ENCODE results near the gene KBTBD6.
"Not testable (repeated sequence)": the region's sequence is repeated elsewhere in the genome, so short reads cannot be mapped to it uniquely, and the experiment has no call there.

Gene KBTBD6

DNA sequence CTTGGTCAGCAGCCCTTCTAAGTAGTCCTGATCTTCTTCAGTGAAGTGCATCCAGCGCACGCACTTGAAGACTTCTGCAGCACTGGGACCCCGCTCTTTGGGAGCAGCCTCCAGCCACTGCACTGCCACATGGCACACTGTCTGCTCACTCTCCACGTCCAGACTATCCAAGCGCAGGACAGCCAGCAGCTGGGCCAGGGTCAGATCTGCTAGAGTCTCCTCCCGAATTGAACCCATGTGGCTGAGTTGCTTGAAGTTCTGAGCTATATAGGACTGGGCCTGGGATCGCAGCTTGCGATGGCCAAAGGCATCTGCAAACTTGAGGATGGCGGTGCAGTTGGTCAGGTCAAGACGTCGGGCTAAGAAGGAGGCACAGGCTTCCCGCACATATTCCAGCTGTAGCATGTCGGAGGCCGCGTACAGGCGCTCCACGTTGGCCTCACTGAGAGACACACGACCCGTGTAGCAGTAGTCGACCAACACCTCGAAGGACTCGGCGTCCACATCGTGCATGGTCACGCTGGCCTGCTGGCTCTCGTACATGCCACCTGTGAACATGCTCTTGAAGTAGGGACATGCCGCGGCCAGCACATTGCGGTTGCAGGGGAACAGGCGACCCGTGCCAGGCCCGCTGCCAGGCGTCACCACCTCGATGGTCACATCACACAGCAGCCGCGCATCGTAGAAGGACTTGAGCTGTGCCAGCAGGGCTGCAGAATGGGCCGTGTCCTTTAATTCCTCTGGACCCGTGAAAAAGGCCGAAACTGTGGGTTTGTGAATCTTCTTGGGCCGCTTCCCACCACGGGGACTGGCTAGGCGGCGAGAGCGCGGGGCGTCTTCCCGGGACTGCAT lies 716 bp downstream of the KBTBD6 start:
- DNase-seq (ENCODE audit: low spot score), result not testable (repeated sequence)

GRCh38 chr13:41131189-41131588 lies 1.4 kb downstream of the KBTBD6 start:
- DNase-seq (ENCODE audit: low spot score), result not testable (repeated sequence)

DNA sequence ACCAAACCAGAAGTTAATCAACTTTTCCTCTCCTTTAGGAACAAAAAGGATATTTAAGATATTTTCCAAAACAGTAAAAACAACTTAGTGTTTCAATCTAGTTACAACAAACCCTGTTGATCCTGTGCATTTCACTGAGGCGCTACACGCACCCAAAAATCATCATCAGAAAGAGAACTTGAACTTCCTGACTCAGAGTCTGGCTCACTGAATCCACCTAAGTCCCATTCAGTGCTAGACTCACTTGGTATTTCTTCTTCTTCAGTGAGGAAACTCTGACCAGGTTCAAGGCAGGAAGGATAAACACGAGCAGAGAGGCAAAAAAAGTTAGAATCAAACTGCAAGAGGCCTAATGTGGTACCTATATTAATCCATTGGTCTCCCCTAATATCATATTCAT lies 2.2 kb downstream of the KBTBD6 start:
- DNase-seq (ENCODE audit: low spot score), result no peak

GRCh38 chr13:41127701-41128100 lies 4.9 kb downstream of the KBTBD6 start:
- no peak for DNase-seq (ENCODE audit: low spot score)

DNA sequence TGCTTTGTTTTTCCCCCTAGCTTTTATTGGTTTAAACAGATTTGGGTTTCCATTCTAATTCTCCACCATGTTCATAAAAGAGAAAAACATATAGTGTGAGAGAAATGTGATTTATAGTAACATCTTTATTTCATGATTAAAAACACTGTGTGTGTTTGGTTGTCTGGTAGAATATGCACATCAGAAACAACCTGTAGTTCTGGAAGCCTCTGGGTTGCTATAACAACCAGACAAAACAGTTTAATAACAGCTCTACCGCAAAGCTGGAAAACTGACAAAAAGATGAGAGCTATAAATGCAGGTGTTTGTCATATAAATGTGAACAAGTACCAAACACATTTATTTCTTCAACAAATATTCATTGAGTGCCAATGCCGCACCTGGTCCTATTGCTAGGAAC lies 9.8 kb downstream of the KBTBD6 start:
- DNase-seq (ENCODE audit: low spot score), result no peak

GRCh38 chr13:41117869-41118268 lies 14.7 kb downstream of the KBTBD6 start:
- DNase-seq (ENCODE audit: low spot score), result no peak

- DNase-seq (ENCODE audit: low spot score), result no peak
Measured at GRCh38 chr13:41111454-41111853, 21.1 kb downstream of the KBTBD6 start.

DNA sequence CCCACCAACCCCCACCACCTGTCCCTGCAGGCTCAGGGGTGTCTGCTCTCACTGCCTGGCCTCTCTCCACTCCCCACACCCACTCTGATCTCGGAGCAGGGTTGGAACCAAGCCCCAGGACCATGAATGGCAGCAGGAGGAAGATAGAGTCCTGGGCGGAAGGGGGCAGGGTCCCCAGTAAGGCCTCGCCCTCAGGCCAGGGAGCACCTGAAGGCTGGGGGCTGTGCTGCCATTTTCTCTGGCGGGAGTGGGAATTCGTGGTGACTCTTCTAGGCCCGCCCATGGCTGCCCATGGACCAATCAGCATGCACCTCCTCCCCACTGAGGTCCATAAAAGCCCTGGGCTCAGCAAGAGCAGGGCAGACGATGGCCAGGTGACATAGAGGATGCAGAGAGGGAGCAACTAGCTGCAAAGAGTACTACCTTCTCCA lies 25.0 kb downstream of the KBTBD6 start:
- no peak for DNase-seq (ENCODE audit: low spot score)

DNA sequence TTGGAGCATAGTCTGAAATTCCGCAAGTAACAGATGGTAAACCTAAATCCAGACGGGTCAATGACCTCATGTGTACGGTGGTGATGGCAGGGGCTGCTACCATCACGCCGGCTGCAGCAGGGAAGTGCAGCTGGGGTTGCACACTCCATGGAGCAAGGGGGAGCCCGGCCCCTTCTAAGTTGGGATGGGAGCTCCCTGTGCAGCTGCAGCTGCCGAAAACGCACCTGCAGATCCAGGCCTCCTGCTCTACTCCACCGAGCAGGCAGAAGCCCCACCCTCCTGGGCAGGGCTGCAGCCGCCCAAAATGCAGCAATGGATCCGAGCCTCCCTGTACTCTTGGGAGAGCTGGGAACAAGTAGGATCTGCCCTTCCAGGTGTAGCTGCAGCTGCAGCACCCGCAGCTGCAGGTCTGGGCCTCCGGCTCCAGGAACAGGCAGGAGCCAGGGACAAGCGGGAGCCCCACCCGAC lies 25.5 kb downstream of the KBTBD6 start:
- no peak for DNase-seq (ENCODE audit: low spot score)

GRCh38 chr13:41099986-41100385 lies 32.6 kb downstream of the KBTBD6 start:
- DNase-seq (ENCODE audit: low spot score), result no peak

DNA sequence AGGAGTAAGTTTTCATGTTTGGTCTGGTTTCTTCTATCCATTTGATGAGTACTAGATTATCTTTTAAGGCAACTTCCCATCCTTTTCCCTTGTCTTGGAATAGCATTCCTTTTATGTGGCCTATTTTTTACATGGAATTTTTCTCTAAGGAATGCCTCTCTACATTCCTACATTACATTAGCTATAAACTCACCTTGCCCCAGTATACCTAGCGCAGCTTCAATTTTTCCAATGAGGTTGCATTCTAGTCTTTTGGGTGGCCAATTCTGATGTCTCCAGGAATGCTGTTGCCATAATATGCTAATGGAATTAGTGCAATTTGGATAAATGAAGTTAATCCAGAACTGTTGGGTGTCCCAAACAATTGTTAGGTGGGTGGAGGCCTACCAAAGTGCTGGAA lies 33.8 kb downstream of the KBTBD6 start:
- no peak for DNase-seq (ENCODE audit: low spot score)

DNA sequence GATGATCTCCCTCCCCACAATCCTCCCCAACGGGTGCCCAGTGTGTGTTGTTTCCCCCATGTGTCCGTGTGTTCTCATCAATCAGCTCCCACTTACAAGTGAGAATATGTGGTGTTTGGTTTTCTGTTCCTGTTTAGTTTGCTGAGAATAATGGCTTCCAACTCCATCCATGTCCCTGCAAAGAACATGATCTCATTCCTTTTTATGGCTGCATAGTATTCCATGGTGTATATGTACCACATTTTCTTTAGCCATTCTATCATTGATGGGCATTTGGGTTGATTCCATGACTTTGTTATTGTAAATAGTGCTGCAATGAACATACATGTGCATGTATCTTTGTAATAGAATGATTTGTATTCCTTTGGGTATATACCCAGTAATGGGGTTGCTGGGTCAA lies 36.9 kb downstream of the KBTBD6 start:
- not testable (repeated sequence) for DNase-seq (ENCODE audit: low spot score)

GRCh38 chr13:41085961-41086585 lies 46.5 kb downstream of the KBTBD6 start:
- no peak for DNase-seq (ENCODE audit: low spot score)

- no peak for DNase-seq (ENCODE audit: low spot score)
Measured at GRCh38 chr13:41079725-41080124, 52.9 kb downstream of the KBTBD6 start.

All from D341Med (cell line).